HG02884 (cell line): ENCODE results near the gene HPN.
"Not testable (repeated sequence)": the region's sequence is repeated elsewhere in the genome, so short reads cannot be mapped to it uniquely, and the experiment has no call there.

Experiments used
- ATAC-seq: cut with Tn5 transposase; IDR thresholded peaks from one replicate; pipeline ENCODE4 v1.9.1; 2021; ENCODE audit warnings: mild to moderate bottlenecking, moderate library complexity; ENCODE audit not compliant: unreplicated experiment

The HPN gene

DNA sequence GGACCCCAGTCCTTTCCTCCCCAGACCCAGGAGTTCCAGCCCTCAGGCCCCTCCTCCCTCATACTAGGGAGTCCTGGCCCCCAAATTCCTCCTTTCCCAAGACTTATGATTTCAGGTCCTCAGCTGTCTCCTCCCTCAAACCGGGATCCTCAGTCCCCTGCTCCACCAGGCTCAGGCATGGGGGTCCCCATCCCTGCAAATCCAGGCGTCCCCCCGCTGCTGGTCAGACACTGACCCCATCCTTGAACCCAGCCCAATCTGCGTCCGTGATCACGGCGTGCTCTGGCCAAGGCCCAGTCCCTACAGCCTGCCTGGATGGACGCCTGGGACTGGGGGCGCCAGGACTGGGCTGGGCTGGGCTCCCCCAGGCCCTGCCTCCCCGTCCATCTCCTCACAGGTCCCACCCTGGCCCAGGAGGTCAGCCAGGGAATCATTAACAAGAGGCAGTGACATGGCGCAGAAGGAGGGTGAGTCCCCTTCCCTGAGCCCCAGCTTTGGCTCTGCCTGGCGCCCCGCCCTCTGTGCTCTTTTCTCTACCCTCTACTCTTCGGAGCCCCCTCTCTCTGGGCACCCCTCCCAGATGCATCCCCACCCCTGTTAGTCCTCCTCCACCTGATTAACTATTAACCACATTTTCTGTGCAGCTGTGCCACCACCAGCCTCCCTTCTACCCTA lies 672 bp downstream of the HPN start:
- ATAC-seq = no peak

DNA sequence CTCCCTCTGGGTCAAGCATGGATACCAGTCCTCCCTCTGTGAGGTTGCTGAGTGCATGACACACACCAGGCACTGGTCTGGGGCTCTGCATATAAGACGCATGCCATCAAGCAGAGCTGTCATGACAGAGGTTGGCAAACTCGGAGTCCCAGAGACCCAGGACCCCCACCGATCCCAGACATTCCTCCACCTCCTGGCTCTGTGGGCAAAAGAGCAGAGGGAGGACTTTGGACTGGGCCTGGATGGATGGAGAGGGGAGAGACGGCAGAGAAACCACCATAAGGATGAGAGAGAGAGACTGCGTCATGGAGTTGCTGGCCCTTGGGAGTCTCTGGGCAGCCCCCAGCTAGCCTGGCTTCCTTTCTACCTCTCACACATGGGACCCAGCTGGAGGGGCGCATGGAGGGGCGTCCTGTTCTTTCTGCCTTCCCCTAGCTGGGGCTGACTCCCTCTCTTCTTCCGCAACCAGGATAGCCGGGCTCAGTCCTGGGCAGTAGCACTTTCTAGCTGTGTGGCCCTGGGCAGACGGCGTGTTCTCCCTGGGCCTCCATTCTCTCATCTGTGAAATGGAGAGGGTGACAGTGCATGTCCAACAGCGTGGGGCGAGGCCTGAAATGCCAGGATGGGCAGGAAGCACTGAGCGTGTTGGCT lies 1.6 kb downstream of the HPN start:
- ATAC-seq = no peak

DNA sequence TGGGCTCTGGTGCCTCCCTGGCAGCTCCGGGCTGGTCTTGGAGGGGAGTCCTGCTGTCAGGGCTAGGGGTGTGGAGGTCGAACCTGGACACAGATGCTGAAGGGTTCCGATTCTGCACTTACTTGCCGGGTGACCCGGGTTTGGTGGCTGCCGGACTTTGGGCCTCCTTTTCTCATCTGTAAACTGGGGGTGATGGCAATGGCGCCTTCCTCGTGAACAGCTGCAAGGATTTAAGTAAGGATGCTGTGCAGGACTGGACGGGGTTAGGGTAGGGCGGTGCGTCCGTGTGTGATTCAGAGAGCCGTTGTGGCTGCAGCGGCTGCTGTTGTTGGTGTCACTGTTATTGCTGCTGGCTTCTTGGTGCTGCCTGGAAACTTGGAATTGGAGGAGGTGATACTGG lies 2.4 kb downstream of the HPN start:
- ATAC-seq = no peak

DNA sequence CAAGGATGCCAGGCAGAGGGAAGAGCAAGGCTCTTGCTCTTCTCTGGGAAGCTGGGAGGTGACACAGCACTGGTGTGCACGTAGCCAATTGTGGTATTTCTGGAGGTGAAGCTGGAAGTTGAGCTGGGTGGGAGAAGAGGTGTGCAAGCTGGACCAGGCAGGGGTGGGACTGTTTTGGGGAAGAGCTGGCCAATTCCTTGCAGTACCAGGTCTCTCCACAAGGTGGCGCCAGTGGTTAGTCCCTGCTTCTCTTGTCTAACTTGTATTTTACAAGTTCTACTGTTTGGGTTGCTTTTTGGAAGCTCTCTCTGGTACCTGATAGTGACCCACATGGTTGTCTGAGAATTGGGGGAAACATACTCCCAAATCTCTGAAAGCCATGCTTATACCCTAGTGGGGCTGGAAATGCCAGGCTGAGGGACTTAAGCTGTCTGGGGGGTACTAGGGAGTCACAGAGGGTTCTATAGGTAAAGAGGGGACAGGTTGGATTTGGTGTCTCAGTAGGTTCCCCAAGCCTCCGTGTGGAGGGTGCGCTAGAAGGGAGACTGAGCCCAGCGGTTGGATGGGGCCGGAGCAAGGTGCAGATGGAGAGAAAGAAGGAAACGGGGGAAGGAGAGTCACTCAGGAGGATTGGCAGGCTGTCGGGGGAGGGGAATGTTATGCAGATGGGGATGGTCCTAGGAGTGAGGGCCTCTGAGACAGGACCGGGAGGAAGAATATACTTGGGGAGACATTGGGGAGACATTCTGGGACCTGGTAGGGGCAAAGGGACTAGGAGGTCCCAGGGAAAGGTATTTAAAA lies 3.0 kb downstream of the HPN start:
- ATAC-seq = no peak

DNA sequence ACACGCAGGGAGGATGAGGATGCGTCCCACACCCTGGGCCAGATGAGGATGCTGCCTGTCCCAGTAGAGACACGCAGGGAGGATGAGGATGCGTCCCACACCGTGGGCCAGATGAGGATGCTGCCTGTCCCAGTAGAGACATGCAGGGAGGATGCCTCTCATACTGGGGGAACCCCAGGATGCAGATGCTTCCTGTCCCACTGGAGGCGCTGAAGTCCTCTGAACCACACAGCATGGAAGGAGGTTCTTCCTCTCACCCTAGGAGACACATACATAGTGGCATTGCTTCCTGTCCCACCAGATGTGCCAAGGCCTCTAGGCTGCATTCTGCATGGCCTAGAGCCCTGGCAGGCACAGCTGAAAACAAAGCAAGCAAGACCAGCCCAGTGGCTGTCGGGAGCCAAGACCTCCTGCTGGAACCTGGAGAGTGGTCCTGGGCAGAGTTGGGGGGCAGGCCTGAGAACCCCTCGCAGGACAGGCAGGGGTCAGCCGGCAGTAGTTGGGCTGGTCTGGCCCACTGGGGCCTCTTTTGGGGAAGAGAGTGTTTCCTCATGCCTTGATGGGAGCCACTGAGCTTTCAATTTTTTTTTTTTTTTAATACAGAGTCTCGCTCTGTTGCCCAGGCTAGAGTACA lies 4.3 kb downstream of the HPN start:
- no peak for ATAC-seq

DNA sequence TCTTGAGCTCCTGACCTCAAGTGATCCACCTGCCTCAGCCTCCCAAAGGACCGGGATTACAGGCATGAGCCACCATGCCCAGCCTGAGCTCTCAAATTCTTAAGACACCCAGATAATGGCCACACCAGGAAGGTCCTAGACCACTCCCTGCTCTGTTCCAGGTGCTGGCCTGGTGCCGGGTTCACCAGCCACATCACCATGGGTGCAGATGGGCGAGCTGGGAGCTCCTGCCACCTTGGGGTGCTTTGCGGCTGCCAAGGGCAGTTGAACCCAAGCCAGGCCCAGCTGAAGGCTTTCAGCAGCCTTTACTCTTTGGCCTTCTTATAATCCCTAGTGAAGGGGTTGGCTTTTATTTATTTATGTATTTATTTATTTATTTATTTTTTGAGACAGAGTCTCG lies 4.9 kb downstream of the HPN start:
- no peak for ATAC-seq

DNA sequence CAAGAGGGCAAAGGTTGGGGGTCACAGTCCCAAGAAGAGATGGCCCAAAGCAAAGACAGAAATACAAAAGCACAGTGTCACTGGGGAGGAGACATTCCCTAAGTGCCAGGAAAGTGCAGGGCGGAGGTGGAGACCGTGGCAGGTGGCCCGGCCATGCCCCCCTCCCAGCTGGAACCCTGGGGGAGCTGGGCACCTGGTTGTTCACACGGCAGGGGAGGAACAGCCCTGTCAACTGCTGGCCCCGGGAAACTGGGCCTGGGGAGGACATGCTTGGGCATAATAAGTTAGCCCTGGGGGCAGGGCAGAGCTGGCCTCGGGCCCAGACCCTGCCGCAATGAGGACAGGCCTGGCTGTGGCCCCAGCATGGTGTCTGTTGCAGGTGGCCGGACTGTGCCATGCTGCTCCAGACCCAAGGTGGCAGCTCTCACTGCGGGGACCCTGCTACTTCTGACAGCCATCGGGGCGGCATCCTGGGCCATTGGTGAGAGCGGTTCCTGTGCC lies 7.4 kb downstream of the HPN start:
- no peak for ATAC-seq

DNA sequence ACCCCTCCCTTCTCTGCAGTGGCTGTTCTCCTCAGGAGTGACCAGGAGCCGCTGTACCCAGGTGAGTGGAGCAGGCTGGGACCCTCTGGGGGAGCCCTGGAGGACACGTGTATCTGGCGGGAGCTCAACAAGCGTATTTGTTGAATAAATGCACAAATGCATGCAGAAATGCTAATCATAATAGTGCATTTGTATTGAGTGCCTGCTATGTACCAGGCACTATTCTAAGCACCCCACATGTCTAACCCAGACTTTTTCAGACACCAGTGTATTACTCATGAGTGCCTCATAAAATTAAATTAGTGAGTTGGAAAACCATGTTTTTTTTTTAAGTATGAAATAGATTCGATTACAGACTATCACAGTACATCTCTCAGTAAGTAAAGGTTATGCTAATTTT lies 7.9 kb downstream of the HPN start:
- ATAC-seq = no peak

DNA sequence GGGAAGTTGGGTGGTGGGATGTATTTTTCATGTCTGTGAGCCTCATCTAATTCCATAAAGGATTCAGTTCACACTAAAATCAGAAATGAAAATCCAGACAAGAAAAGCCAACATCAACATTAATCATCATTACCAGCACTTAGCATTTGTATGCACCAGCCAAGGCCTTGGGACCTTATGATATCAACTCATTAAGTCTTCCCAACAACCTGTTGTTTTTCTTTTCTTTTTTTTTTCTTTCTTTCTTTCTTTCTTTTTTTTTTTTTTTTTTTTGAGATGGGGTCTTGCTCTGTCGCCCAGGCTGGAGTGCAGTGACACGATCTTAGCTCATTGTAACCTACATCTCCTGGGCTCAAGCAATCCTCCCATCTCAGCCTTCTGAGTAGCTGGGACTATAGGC lies 9.1 kb downstream of the HPN start:
- ATAC-seq = not testable (repeated sequence)

DNA sequence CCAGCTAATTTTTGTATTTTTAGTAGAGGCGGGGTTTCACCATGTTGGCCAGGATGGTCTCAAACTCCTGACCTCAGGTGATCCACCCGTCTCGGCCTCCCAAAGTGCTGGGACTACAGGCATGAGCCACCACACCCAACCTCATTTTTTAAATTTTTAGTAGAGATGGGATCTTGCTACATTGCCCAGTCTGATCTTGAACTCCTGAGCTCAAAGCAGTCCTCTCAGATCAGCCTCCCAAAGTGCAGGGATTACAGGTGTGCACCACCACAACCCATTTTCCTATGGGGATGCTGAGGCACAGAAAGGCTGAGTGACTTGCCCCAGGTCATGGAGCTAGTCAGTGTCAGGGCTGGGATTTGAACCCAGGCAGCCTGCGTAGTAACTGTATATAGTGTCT lies 9.7 kb downstream of the HPN start:
- not testable (repeated sequence) for ATAC-seq

DNA sequence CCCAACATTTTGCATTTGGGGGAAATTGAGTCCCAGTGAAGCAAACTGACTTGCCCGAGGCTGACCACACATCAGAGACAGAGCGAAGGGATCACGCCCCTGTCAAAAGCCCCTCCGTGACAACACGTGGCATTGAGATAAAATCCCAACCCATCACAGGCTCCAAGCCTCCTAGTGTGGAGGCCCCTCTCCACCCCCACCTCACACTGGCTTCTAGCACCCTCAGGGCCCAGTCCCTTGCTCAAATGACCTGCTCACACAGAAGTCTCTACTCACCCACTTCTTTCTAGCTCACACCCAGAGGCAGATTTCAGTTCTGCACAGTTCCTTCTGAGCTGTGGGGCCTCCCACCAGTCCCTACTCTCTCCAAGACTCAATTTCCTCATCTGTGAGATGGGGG lies 10.3 kb downstream of the HPN start:
- no peak for ATAC-seq

DNA sequence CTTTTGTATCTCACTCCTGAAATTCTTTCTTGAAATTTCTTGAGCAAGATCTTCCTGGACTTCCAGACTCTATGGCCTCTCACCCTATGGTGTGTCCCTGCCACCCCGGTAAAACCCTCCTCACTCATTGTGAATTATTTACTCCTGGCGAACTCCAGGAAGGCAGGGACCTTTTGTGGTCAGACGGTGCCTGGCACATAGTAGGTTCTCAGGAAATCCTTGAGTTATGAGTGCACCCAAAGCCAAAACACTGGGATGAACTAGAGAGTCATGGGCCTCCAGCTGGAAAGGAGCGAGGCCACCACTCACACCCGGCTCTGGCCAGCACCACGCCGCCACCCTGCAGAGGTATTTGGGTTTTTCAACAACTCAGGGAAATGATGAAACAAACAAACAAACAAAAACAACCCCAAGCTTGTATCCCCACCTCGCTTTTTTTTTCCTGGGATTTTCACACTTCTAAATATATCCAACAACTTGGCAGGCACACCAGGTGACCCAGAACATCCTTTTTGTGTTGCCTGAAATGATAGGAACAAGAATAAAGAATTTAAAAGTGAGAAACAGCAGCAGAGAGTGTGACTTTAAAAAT lies 11.2 kb downstream of the HPN start:
- no peak for ATAC-seq

DNA sequence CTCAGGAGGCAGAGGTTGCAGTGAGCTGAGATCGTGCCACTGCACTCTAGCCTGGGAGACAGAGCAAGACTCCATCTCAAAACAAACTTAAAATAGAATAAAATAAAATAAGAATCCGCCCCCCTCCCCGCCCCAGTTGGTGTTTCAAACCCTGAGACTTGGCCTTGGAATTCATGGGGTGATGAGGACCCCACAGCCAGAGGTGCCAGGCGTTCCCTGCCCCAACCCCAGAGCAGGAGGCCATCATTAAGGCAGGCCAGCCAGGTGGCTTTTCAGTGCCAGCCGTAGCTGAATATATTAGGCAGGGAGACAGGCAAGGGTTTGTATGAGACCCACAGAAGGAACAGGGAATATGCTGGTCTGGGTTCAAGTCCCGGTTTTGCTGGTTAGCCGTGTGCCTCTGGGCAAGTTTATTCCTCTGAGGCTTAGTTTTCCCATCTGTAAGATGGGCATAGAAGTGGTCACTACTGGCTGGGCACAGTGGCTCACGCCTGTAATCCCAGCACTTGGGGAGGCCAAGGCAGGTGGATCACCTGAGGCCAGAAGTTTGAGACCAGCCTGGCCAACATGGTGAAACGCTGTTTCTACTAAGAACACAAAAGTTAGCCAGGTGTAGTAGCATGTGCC lies 12.3 kb downstream of the HPN start:
- ATAC-seq = no peak

DNA sequence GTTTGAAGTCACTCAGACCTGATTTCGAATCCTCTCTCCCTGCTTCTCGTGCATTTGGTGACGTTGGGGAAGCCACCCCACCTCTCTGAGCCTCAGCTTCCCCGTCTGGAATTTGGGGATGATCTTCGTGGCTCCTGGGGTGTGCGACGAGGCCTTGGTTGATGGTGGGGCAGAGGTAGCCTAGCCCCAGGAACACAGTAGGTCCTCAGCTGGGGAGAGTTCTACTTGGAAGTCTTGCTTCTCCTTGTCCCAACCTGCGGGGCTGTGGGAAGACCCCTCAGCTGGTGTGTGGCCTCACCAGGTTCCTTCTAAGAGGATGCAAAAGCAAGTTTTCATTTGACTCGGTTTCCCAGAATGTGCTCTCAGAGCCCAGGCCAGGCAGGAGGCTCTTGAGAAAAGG lies 13.1 kb downstream of the HPN start:
- ATAC-seq = no peak

DNA sequence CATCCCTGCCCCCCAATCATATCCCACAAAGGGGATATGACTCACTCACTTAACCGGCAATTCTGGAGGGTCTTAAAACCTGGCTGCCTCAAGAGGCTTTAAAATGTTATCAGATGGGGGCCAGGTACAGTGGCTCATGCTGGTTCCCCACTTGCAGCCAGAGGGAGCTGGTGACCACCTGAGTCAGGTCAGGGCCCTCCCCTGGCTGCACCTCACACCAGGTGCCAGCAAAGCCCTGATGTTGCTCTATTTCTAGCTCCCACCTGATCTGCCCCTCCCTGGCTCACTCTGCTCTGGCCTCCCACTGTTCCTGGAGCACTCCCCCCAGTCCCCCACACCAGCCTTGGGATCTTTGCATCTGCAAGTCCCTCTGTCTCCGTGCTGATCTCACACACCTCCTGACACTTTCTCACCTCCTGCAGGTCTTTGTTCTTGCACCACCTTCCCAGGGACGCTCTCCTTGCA lies 14.2 kb downstream of the HPN start:
- no peak for ATAC-seq

DNA sequence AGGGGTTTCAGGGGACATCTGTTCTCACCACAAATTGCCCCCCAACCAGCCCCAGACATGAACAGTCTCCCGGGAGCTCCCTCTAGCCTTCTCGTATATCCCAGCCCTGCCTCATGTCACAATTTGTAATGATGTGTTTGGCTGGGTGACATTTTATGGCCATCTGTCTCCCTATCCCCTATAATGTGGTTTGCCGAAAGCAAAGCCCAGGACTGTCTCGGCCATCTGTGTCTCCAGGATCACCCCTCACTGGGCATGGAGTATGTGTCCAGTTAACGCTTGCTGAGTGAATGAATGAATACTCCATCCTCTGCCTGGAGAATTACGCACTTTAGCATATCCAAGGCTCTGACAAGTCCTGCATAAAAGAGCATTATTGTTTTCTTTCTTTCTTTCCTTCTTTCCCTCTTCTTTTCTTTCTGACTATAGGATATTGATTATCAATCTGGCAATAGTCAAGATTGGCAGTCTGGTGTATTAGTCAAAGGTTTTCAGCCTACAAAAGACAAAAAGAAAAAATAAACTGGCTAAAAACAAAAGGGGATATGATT lies 15.1 kb downstream of the HPN start:
- no peak for ATAC-seq

DNA sequence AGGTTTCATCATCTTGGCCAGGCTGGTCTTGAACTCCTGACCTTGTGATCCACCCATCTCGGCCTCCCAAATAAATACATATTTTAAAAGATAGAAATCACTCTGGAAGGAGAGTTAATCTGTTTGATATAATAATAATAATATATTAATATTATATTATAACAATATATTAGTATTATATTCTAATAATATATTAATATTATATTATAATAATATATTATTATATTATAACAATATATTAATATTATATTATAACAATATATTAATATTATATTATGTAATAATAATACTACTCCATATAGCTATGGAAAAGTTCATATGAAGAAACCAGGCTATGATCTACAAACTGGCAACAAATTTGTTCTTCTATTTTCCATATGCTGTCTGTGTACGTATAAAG lies 16.8 kb downstream of the HPN start:
- no peak for ATAC-seq

DNA sequence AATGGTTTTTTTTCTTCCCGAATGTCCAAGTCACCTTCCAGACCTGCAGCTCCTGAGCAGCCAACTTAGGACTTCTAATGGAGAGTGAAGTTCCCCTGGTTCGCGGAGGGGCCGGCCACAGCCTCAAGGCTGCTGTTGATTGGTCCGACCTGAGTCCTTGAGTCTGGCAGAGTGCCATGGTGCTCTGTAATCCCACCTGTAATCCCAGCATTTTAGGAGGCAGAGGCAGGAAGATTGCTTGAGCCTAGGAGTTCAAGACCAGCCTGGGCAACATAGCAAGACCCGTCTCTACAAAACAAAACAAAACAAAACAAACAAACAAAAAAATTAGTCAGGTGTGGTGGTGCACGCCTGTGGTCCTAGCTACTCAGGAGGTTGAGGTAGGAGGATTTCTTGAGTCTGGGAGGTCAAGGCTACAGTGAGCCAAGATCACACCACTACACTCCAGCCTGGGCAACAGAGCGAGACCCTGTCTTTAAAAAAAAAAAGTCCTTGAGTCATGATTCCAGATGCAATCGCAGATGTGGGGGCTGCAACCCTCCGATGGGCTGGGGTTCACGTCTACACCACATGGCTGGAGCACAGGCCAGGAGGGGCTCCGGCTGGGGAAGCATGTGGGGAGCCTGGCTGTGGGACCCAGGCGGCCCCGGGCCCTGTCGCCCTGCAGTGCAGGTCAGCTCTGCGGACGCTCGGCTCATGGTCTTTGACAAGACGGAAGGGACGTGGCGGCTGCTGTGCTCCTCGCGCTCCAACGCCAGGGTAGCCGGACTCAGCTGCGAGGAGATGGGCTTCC lies 17.7 kb downstream of the HPN start:
- no peak for ATAC-seq

DNA sequence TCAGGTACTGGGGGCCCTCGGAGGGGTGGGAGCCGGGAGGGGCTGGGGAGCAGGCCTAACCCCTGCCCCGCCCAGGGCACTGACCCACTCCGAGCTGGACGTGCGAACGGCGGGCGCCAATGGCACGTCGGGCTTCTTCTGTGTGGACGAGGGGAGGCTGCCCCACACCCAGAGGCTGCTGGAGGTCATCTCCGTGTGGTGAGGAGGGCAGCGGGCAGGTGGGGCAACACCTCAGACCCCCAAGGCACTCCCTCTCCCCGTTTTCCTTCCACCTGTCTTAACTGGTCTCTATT lies 18.2 kb downstream of the HPN start:
- no peak for ATAC-seq
